ENCODE results near the gene TFIP11. TPM values are rescaled to one million over a fixed set of nuclear protein-coding genes. Genes with fewer than 3 reads are reported as not detected.

The TFIP11 gene
- 10 to 100 TPM in 3 of 4 donors, 1 to 10 TPM in 1; 6.1 to 32.5 (median 18.1) TPM for total RNA-seq

- Histone ChIP-seq H3K27me3 (no peaks in the 10 kb centered on the region), H3K27ac (peak within 1 kb of the TSS; percentile 63 to 71), H3K4me1 (peaks cover 0 to 3% of the 10 kb centered on the region in 2 donors), H3K4me3 (peak within 1 kb of the TSS; percentile 85), H3K36me3 (no peaks in the 10 kb centered on the region), H3K9me3 (no peaks in the 10 kb centered on the region)
- intact Hi-C loops (cut with DNase I; ENCODE audit: low total_unique reads) = no loop called here
- peak; percentile 93 to 94 for DNase-seq
- peak; percentile 41 to 60 for TF ChIP-seq POLR2A (IDR thresholded peaks at IDR 0.05)
- TF ChIP-seq CTCF (IDR thresholded peaks at IDR 0.05) = peak in 1 of 4 experiments; percentile 19
Observed at GRCh38 chr22:26512149-26512793, at the start of gene TFIP11. Gene TFIP11 (minus strand): TSS chr22:26512473. CDS start chr22:26510272, 2,201 bp downstream.

GRCh38 chr22:26561756-26562417 lies 49.6 kb upstream of the TFIP11 start:
- no peak for DNase-seq
- intact Hi-C loops (cut with DNase I; ENCODE audit: low total_unique reads) = no loop called here
- no peaks in the 10 kb centered on the region for H3K36me3 ChIP-seq
- no peaks in the 10 kb centered on the region for H3K27me3 ChIP-seq
- H3K9me3 ChIP-seq = no peaks in the 10 kb centered on the region
- no peaks in the 10 kb centered on the region for H3K4me1 ChIP-seq
- H3K27ac ChIP-seq = no peak overlapping the region
- no peak for TF ChIP-seq CTCF (IDR thresholded peaks at IDR 0.05)
- no peak for TF ChIP-seq POLR2A (IDR thresholded peaks at IDR 0.05)
- no peak overlapping the region for H3K4me3 ChIP-seq

- Histone ChIP-seq H3K27ac (no peak overlapping the region), H3K9me3 (no peaks in the 10 kb centered on the region), H3K4me3 (no peak overlapping the region), H3K4me1 (no peaks in the 10 kb centered on the region), H3K36me3 (no peaks in the 10 kb centered on the region), H3K27me3 (no peaks in the 10 kb centered on the region)
- intact Hi-C loops (cut with DNase I; ENCODE audit: low total_unique reads) = no loop called here
- no peak for DNase-seq
- TF ChIP-seq CTCF (IDR thresholded peaks at IDR 0.05) (no peak), POLR2A (IDR thresholded peaks at IDR 0.05) (no peak)
Observed at GRCh38 chr22:26559961-26560575, 47.8 kb upstream of the TFIP11 start.

GRCh38 chr22:26558248-26558895 lies 46.1 kb upstream of the TFIP11 start:
- TF ChIP-seq CTCF (IDR thresholded peaks at IDR 0.05) (no peak), POLR2A (IDR thresholded peaks at IDR 0.05) (no peak)
- Histone ChIP-seq H3K27me3 (no peaks in the 10 kb centered on the region), H3K4me1 (no peaks in the 10 kb centered on the region), H3K27ac (no peak overlapping the region), H3K9me3 (no peaks in the 10 kb centered on the region), H3K36me3 (no peaks in the 10 kb centered on the region), H3K4me3 (no peak overlapping the region)
- intact Hi-C loops (cut with DNase I; ENCODE audit: low total_unique reads) = no loop called here
- no peak for DNase-seq
